Stimulated activated CD8-positive, alpha-beta memory T cell treated with anti-CD3 and anti-CD28 coated beads, Interleukin-7, amount 100 ng/mL, for 48 hours (primary cell): Measurements from ENCODE around the gene HSPG2.
"Not testable (repeated sequence)": the region's sequence is repeated elsewhere in the genome, so short reads cannot be mapped to it uniquely, and the experiment has no call there.

ENCODE experiments used
- DNase-seq, 2 donors: peaks; one replicate each; pipeline ENCODE4 v3.0.0-alpha.2; 2020; ENCODE audit warnings: low read depth in 1 of 2; ENCODE audit errors: extremely low read depth in 1 of 2

Gene HSPG2

GRCh38 chr1:21956720-21957552, 19.8 kb upstream of the HSPG2 start:
- DNase-seq = peak; percentile 14 to 27

- DNase-seq = no peak
Measured at GRCh38 chr1:21955501-21956281, 18.6 kb upstream of the HSPG2 start.

- no peak for DNase-seq
Measured at GRCh38 chr1:21955058-21955457, 17.9 kb upstream of the HSPG2 start.

GRCh38 chr1:21952786-21953520, 15.8 kb upstream of the HSPG2 start:
- DNase-seq = no peak

- DNase-seq = no peak
Measured at GRCh38 chr1:21951226-21951870, 14.2 kb upstream of the HSPG2 start.

- no peak for DNase-seq
Measured at GRCh38 chr1:21950734-21951133, 13.6 kb upstream of the HSPG2 start.

- no peak for DNase-seq
Measured at GRCh38 chr1:21946836-21947587, 9.9 kb upstream of the HSPG2 start.

GRCh38 chr1:21944733-21945073, 7.6 kb upstream of the HSPG2 start:
- no peak for DNase-seq

GRCh38 chr1:21942959-21943640, 6.0 kb upstream of the HSPG2 start:
- not testable (repeated sequence) for DNase-seq

- no peak for DNase-seq
Measured at GRCh38 chr1:21942464-21942863, 5.4 kb upstream of the HSPG2 start.

- no peak for DNase-seq
Measured at GRCh38 chr1:21941370-21941769, 4.3 kb upstream of the HSPG2 start.

- no peak for DNase-seq
Measured at GRCh38 chr1:21940492-21940891, 3.4 kb upstream of the HSPG2 start.

GRCh38 chr1:21939650-21940374, 2.7 kb upstream of the HSPG2 start:
- DNase-seq = no peak

GRCh38 chr1:21938732-21939538, 1.8 kb upstream of the HSPG2 start:
- DNase-seq = no peak

GRCh38 chr1:21937372-21938121, 437 bp upstream of the HSPG2 start:
- peak in 1 of 2 donors; percentile 13 for DNase-seq

- no peak for DNase-seq
Measured at GRCh38 chr1:21936366-21937031, 611 bp downstream of the HSPG2 start.

GRCh38 chr1:21935891-21936365, 1.2 kb downstream of the HSPG2 start:
- DNase-seq = no peak
